Measurements from ENCODE around the gene HINT3. TPM values are rescaled to one million over a fixed set of nuclear protein-coding genes. Genes with fewer than 3 reads are reported as not detected.

The HINT3 gene
- total and polyA plus RNA-seq, 2 of the 13 experiments (the other 11 are each of a cell fraction or from before 2014, with no cell fraction given): 3.1 to 22.8 TPM

- TF ChIP-seq ZBTB40 (IDR thresholded peaks at IDR 0.05) (no peak), ZBTB40 (CRISPR knock-in tag; IDR thresholded peaks at IDR 0.05) (no peak; the same call in 1 of the 2 replicates), CTCF (CRISPR knock-in tag; IDR thresholded peaks at IDR 0.05) (no peak), MLXIP (CRISPR knock-in tag; IDR thresholded peaks at IDR 0.05; ENCODE audit: borderline replicate concordance) (no peak), ZNF766 (CRISPR knock-in tag; IDR thresholded peaks at IDR 0.05; ENCODE audit: borderline replicate concordance) (no peak), ZBED4 (CRISPR knock-in tag; IDR thresholded peaks at IDR 0.05; ENCODE audit: borderline replicate concordance) (no peak), SALL2 (CRISPR knock-in tag; IDR thresholded peaks at IDR 0.05) (peak; percentile 17; the same call in 1 of the 2 replicates), ZBTB8A (CRISPR knock-in tag; IDR thresholded peaks at IDR 0.05; ENCODE audit: borderline replicate concordance, low read depth) (no peak)
These were observed 37.6 kb upstream of the HINT3 start (continued) for GRCh38 chr6:125918681-125919566.
